ENCODE measurements around the gene PIK3R2.

- TF ChIP-seq CTCF (IDR thresholded peaks at IDR 0.05; ENCODE audit: low read depth, low read length) = no peak
- TF ChIP-seq POLR2A (IDR thresholded peaks at IDR 0.05; ENCODE audit: extremely low read depth, insufficient read length) = no peak
Observed at GRCh38 chr19:18144906-18145305, 8.1 kb upstream of the PIK3R2 start.

Data from NB4 (cell line).